Measurements from ENCODE around the gene F2. TPM values are rescaled to one million over a fixed set of nuclear protein-coding genes. Genes with fewer than 3 reads are reported as not detected.

F2 gene
- polyA plus RNA-seq = not detected in 2 replicates

DNA sequence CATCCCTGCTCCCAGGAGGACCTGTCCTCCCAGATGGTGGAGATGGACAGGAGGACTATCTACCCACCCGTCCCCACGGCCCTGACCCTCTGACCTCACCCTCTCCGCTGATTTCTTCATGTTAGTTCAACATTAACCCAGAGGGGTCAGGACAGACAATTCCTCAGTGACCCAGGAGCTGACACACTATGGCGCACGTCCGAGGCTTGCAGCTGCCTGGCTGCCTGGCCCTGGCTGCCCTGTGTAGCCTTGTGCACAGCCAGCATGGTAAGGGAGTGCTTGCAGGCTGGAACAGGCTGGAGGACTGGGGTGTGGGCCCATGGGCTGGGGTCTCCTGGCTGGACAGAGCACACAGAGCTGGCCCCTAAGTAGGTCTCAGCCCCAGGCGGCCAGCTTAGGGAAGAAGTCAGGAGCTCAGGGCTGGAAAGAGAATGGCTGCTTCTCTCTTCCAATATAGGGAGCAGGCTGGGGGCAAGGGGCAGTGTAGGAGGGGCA, at the start of gene F2:
F2 (plus strand) TSS at position 166 of the 495 bp plus-strand sequence; CDS start at position 189, 23 bp downstream.

DNA sequence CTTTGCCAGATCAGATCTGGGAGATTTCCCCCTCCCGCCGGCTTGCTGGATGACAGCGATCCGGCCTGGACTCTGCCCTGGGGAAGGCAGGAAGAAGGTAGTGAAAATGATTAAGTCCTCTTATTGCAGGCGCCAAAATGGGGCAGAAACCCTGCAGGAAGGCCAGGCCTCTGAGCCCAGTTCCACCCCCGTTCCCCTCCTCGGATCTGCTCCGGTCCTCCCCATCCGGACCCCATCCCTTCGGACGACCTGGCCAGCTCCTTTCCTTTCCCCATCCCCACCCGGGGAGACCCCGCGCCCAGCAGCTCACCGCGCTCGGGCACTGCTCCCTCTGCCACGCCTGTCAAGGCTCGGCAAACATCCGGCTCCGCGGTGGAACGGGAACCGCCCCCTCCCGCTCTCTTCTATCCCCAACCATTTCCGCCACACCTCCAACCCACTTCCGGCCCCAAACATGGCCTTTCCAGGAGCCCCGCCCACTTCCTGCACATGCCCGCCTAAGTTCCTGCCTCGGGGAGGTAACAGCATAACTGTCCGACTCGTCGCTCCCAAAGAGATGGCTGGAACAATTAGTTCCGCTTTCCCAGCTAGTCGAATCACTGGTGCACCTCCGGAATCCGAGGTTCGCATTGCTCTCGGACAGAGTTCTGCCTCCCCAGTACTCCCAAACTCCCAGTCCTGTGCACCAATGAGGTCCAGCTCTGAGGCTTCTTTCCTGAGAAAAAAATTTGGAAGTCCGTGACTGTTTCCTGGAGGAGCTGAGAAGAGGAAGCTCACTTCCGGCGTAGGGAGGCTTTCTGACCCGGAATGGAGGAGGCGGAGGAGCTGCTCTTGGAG, 18.6 kb upstream of the F2 start, which contains the start of the genes ARHGAP1 and ZNF408:
ARHGAP1 (minus strand) TSS at position 379 of the 837 bp plus-strand sequence. CDS start 4,512 bp downstream, outside the sequence.
ZNF408 (plus strand) TSS at position 791 of the 837 bp plus-strand sequence; CDS start at position 808, 17 bp downstream.

Other genes starting within 250 kb of the F2 start
- 0.36 and 2.7 TPM in 2 replicates for gene AMBRA1, start 125.2 kb upstream of the F2 start, polyA plus RNA-seq
- gene HARBI1, start 102.0 kb upstream of the F2 start, polyA plus RNA-seq = 3.7 and 5.1 TPM in 2 replicates
- gene ATG13, start 101.7 kb upstream of the F2 start, polyA plus RNA-seq = 11.0 and 19.9 TPM in 2 replicates
- 4.1 and 7.6 TPM in 2 replicates for gene ARHGAP1, start 18.6 kb upstream of the F2 start, polyA plus RNA-seq
- gene ZNF408, start 18.2 kb upstream of the F2 start, polyA plus RNA-seq = 0.22 and 1.1 TPM in 2 replicates
- 416 and 534 TPM in 2 replicates for gene CKAP5, start 127.1 kb downstream of the F2 start, polyA plus RNA-seq
- gene LRP4, start 199.3 kb downstream of the F2 start, polyA plus RNA-seq = 2.6 and 3.5 TPM in 2 replicates
- gene CSTPP1, start 217.5 kb downstream of the F2 start, polyA plus RNA-seq = 56.7 and 75.9 TPM in 2 replicates